ENCODE data around the gene ADIG.

GRCh38 chr20:38545771-38546170 is 35.2 kb upstream of the ADIG start:
- TF ChIP-seq CTCF (IDR thresholded peaks at IDR 0.05; ENCODE audit: insufficient read depth, low read length, poor library complexity, severe bottlenecking): no peak
- TF ChIP-seq EZH2phosphoT487 (conservative IDR thresholded peaks at IDR 0.05; ENCODE audit: low read length): no peak

Measured in SU-DHL-6 (cell line).